Measurements from ENCODE around the gene CSN3. TPM values are rescaled to one million over a fixed set of nuclear protein-coding genes. Genes with fewer than 3 reads are reported as not detected.

CSN3 gene
- total and polyA plus RNA-seq, 10 of the 15 experiments (the other 5 are each of a cell fraction or from before 2014, with no cell fraction given): not detected

- TF ChIP-seq CUX1 (IDR thresholded peaks at IDR 0.05; ENCODE audit: insufficient replicate concordance, low read depth, low read length) (no peak), RB1 (IDR thresholded peaks at IDR 0.05; ENCODE audit: borderline replicate concordance) (no peak), CHD4 (IDR thresholded peaks at IDR 0.05) (no peak), HCFC1 (IDR thresholded peaks at IDR 0.05; ENCODE audit: low read length) (no peak), CBFB (IDR thresholded peaks at IDR 0.05; ENCODE audit: low read depth) (no peak), TAF1 (IDR thresholded peaks at IDR 0.05; ENCODE audit: borderline replicate concordance, low read depth, low read length) (no peak), RBBP5 (conservative IDR thresholded peaks at IDR 0.05) (no peak), POLR2AphosphoS5 (IDR thresholded peaks at IDR 0.05; ENCODE audit: low read length) (no peak), ASH2L (IDR thresholded peaks at IDR 0.05; ENCODE audit: borderline replicate concordance, low read depth) (no peak), SREBF1 (IDR thresholded peaks at IDR 0.05; ENCODE audit: low read length) (no peak), POU2F2 (IDR thresholded peaks at IDR 0.05; ENCODE audit: borderline replicate concordance, low read depth, low read length) (no peak), HDAC2 (IDR thresholded peaks at IDR 0.05) (no peak)
Observed at GRCh38 chr4:70197842-70198241, 44.6 kb upstream of the CSN3 start (continued).

Data from GM12878 (cell line).